IMR-90 (cell line): ENCODE measurements around the gene HNRNPA3. TPM values are rescaled to one million over a fixed set of nuclear protein-coding genes. Genes with fewer than 3 reads are reported as not detected.

Experiments used
- ATAC-seq: fragments of 200-7000 bp; cut with Tn5 transposase; 2 replicates; pipeline ENCODE4 v1.9.1; 2020; ENCODE audit warnings: low read depth, mild to moderate bottlenecking, moderate library complexity
- BruUV-seq: library from RNA; stranded (reverse); fragments of 400-500 nt; replicated peaks from 2 replicates; lab custom pipeline; 2021; lab: Mats Ljungman, UMichigan
- CTCF ChIA-PET: fragments of 300-600 bp; formaldehyde crosslinking; extraction: SDS; loops from one replicate; lab custom pipeline; 2021; ENCODE audit warnings: antibody characterized with exemption; lab: Yijun Ruan, JAX
- POLR2A ChIA-PET: fragments of 300-600 bp; sonication (Branson Sonifier 250); formaldehyde crosslinking; loops from one replicate; lab custom pipeline; 2022; ENCODE audit warnings: antibody characterized with exemption; ENCODE audit not compliant: unreplicated experiment; lab: Charles Lee
- DNase-seq: peaks from one replicate; pipeline ENCODE4 v3.0.0; 2013
- H2AFZ ChIP-seq: replicated peaks from 2 replicates; pipeline ENCODE3; 2013; ENCODE audit warnings: low read length, mild to moderate bottlenecking; ENCODE audit not compliant: poor library complexity
- H2AK5ac ChIP-seq: 2 replicates; pipeline ENCODE4 v1.6.1; 2013; ENCODE audit warnings: low read depth, low read length, inconsistent platforms
- H2AK9ac ChIP-seq: replicated peaks from 2 replicates; pipeline ENCODE3; 2013; ENCODE audit warnings: mild to moderate bottlenecking, low read depth, low read length, moderate library complexity; ENCODE audit not compliant: poor library complexity
- H2BK120ac ChIP-seq: 2 replicates; pipeline ENCODE4 v1.6.1; 2013; ENCODE audit warnings: low read depth, low read length, inconsistent platforms
- H2BK15ac ChIP-seq: 3 replicates; pipeline ENCODE4 v1.6.1; 2013; ENCODE audit warnings: low read depth, low read length, inconsistent platforms
- H2BK20ac ChIP-seq: 2 replicates; pipeline ENCODE4 v1.6.1; 2013; ENCODE audit warnings: low read depth, mild to moderate bottlenecking, inconsistent platforms, low read length, moderate library complexity
- H2BK5ac ChIP-seq: 2 replicates; pipeline ENCODE4 v1.6.1; 2013; ENCODE audit warnings: mild to moderate bottlenecking, low read depth, low read length, inconsistent platforms; ENCODE audit not compliant: poor library complexity, severe bottlenecking
- H3K14ac ChIP-seq: replicated peaks from 2 replicates; pipeline ENCODE4 v1.6.1; 2013; ENCODE audit warnings: low read depth, low read length, inconsistent platforms
- H3K18ac ChIP-seq: 2 replicates; pipeline ENCODE4 v1.6.1; 2013; ENCODE audit warnings: low read depth, low read length, control low read depth
- H3K23ac ChIP-seq: 2 replicates; pipeline ENCODE4 v1.6.1; 2013; ENCODE audit warnings: low read depth, low read length, inconsistent platforms
- H3K27ac ChIP-seq: 2 replicates; pipeline ENCODE4 v1.5.1; 2013; ENCODE audit warnings: mild to moderate bottlenecking, control low read depth, low read length; ENCODE audit not compliant: insufficient read depth
- H3K27me3 ChIP-seq: 2 replicates; pipeline ENCODE4 v1.6.1; 2013; ENCODE audit warnings: low read length; ENCODE audit not compliant: control insufficient read depth, insufficient read depth
- H3K36me3 ChIP-seq: 2 replicates; pipeline ENCODE4 v1.6.1; 2013; ENCODE audit warnings: low read length, mixed read lengths; ENCODE audit not compliant: control insufficient read depth, insufficient read depth
- H3K4ac ChIP-seq: 2 replicates; pipeline ENCODE4 v1.6.1; 2013; ENCODE audit warnings: low read depth, low read length, inconsistent platforms
- H3K4me1 ChIP-seq: 2 replicates; pipeline ENCODE4 v1.6.1; 2013; ENCODE audit warnings: low read length, mixed read lengths; ENCODE audit not compliant: control insufficient read depth, insufficient read depth
- H3K4me2 ChIP-seq: 2 replicates; pipeline ENCODE4 v1.6.1; 2013; ENCODE audit warnings: low read depth, mild to moderate bottlenecking, control low read depth, low read length, moderate library complexity
- H3K4me3 ChIP-seq: 2 replicates; pipeline ENCODE4 v1.5.1; 2013; ENCODE audit warnings: low read depth, mild to moderate bottlenecking, control low read depth, low read length, moderate library complexity; ENCODE audit not compliant: insufficient read depth
- H3K56ac ChIP-seq: 2 replicates; pipeline ENCODE4 v1.6.1; 2013; ENCODE audit warnings: low read length, inconsistent platforms; ENCODE audit not compliant: insufficient read depth; ENCODE audit errors: extremely low read depth
- H3K79me1 ChIP-seq, 2 experiments: 2 replicates each; pipeline ENCODE4 v1.6.1; 2013; ENCODE audit warnings: low read length in 2 of 2, inconsistent platforms in 1 of 2, low read depth in 1 of 2
- H3K9ac ChIP-seq: 2 replicates; pipeline ENCODE4 v1.6.1; 2013; ENCODE audit warnings: low read depth, low read length, control low read depth
- H3K9me1 ChIP-seq: 2 replicates; pipeline ENCODE4 v1.6.1; 2013; ENCODE audit warnings: low read length, inconsistent platforms; ENCODE audit not compliant: insufficient read depth
- H3K9me3 ChIP-seq: 2 replicates; pipeline ENCODE4 v1.6.1; 2013; ENCODE audit warnings: low read length; ENCODE audit not compliant: control insufficient read depth, insufficient read depth
- H4K20me1 ChIP-seq: 2 replicates; pipeline ENCODE4 v1.6.1; 2013; ENCODE audit warnings: low read length, inconsistent platforms; ENCODE audit not compliant: insufficient read depth
- H4K5ac ChIP-seq: 2 replicates; pipeline ENCODE4 v1.6.1; 2013; ENCODE audit warnings: mild to moderate bottlenecking, low read depth, low read length, control low read depth
- H4K8ac ChIP-seq, 2 experiments: 2 replicates each; pipeline ENCODE4 v1.6.1; 2013; ENCODE audit warnings: low read depth in 2 of 2, low read length in 2 of 2, control low read depth in 1 of 2, inconsistent platforms in 1 of 2
- H4K91ac ChIP-seq: 2 replicates; pipeline ENCODE4 v1.6.1; 2013; ENCODE audit warnings: low read depth, low read length, inconsistent platforms; ENCODE audit not compliant: insufficient read depth
- BHLHE40 ChIP-seq: fragments of 150-350 bp; IDR thresholded peaks from 2 replicates; pipeline ENCODE4 v1.6.1; 2016; ENCODE audit warnings: mild to moderate bottlenecking, low read depth, low read length
- CHD1 ChIP-seq: IDR thresholded peaks from 2 replicates; pipeline ENCODE4 v1.6.1; 2012; ENCODE audit warnings: low read depth, low read length, improper control_type of control experiment
- NFE2L2 ChIP-seq: fragments of 150-350 bp; IDR thresholded peaks from 2 replicates; pipeline ENCODE4 v1.6.1; 2016; ENCODE audit warnings: low read depth, mild to moderate bottlenecking, low read length
- RFX5 ChIP-seq: IDR thresholded peaks from 2 replicates; pipeline ENCODE4 v1.8.0; 2012; ENCODE audit warnings: low read depth, mild to moderate bottlenecking, low read length, moderate library complexity
- dilution Hi-C: fragments of 300-500 bp; cut with HindIII; formaldehyde crosslinking; loops from one replicate; pipeline ENCODE4 v1.14.3; 2018; ENCODE audit warnings: low sequenced_read_pairs; ENCODE audit not compliant: unreplicated experiment
- in situ Hi-C: fragments of 300-500 bp; cut with MboI; formaldehyde crosslinking; loops from 3 replicates; pipeline ENCODE4 v1.14.3; 2019; ENCODE audit warnings: low sequenced_read_pairs, inconsistent platforms, mixed read lengths
- intact Hi-C: fragments of 100-400 bp; cut with micrococcal nuclease; formaldehyde crosslinking; loops from 2 replicates; pipeline ENCODE4 v1.10.0; 2022
- polyA plus RNA-seq, 3 experiments: library from polyadenylated mRNA; depleted of rRNA; stranded (reverse); fragments of >200 nt; gene quantifications; 2 replicates each; pipeline ENCODE4 v1.2.3, GENCODE V29; 2012; ENCODE audit warnings: low replicate concordance in 1 of 3
- total RNA-seq: library from RNA; depleted of rRNA; stranded (reverse); fragments of >200 nt; gene quantifications from 2 replicates; pipeline ENCODE4 v1.2.3, GENCODE V29; 2012

Gene HNRNPA3
- total and polyA plus RNA-seq, 2 of the 4 experiments (the other 2 are of a cell fraction): 18.6 to 111 TPM

GRCh38 chr2:177234267-177234666 is 21.7 kb downstream of the HNRNPA3 start:
- intact Hi-C loops (no loop called here), dilution Hi-C loops (no loop called here), in situ Hi-C loops (no loop called here)
- no TSS peak for BruUV-seq
- TF ChIP-seq RFX5: no peak
- TF ChIP-seq NFE2L2: no peak
- TF ChIP-seq CHD1: no peak
- TF ChIP-seq BHLHE40: no peak
- Histone ChIP-seq H3K9me1 (peaks cover 16% of the 10 kb centered on the region), H2AK9ac (no peak overlapping the region), H3K27ac (no peak overlapping the region), H2BK15ac (no peak overlapping the region), H4K8ac (no peak overlapping the region), H3K9ac (no peak overlapping the region), H4K5ac (no peak overlapping the region), H2BK20ac (no peak overlapping the region), H2BK120ac (no peak overlapping the region), H2AK5ac (no peak overlapping the region), H3K18ac (no peak overlapping the region), H2AFZ (no peak overlapping the region), H3K4ac (no peak overlapping the region), H4K20me1 (peaks cover 80% of the 10 kb centered on the region), H3K79me1 (peaks cover 29 to 52% of the 10 kb centered on the region in 2 experiments), H3K56ac (no peak overlapping the region), H3K4me3 (no peak overlapping the region), H3K4me2 (no peak overlapping the region), H3K14ac (no peak overlapping the region), H3K4me1 (peaks cover 12% of the 10 kb centered on the region), H3K23ac (no peak overlapping the region), H2BK5ac (no peak overlapping the region), H3K36me3 (peaks cover 52% of the 10 kb centered on the region), H3K9me3 (no peaks in the 10 kb centered on the region), H4K91ac (no peak overlapping the region), H3K27me3 (no peaks in the 10 kb centered on the region)
- ChIA-PET POLR2A (no interaction called here), CTCF (interaction anchor here (1.1 kb wide), 1 partner anchor 69 kb away, joined by 3 read pairs; no protein-coding TSS in a partner anchor)
- DNase-seq: no peak
- no peak for ATAC-seq
